Brain microvascular endothelial cell (primary cell): Measurements from ENCODE around the gene HS1BP3.

ENCODE experiments used
- DNase-seq: peaks from one replicate; pipeline ENCODE4 v3.0.0-alpha.2; 2020
- H3K27ac ChIP-seq: fragments of 250-450 bp; sonication (Bioruptor Pico); 2 replicates; pipeline ENCODE4 v1.5.1; 2020; ENCODE audit warnings: mild to moderate bottlenecking, moderate library complexity
- H3K27me3 ChIP-seq: fragments of 250-450 bp; sonication (Bioruptor Pico); replicated peaks from 2 replicates; pipeline ENCODE4 v1.5.1; 2020; ENCODE audit warnings: mild to moderate bottlenecking
- H3K36me3 ChIP-seq: fragments of 250-450 bp; sonication (Bioruptor Pico); replicated peaks from 2 replicates; pipeline ENCODE4 v1.5.1; 2020; ENCODE audit warnings: mild to moderate bottlenecking
- H3K4me3 ChIP-seq: 2 replicates; pipeline ENCODE4 v1.5.1; 2011; ENCODE audit warnings: low read depth, mild to moderate bottlenecking, control low read depth, low read length, moderate library complexity
- CTCF ChIP-seq: IDR thresholded peaks from 2 replicates; pipeline ENCODE4 v1.5.1; 2011; ENCODE audit warnings: low read depth, mild to moderate bottlenecking, moderate library complexity, low read length, control low read depth, inconsistent platforms; ENCODE audit errors: missing control alignments
- in situ Hi-C: cut with HindIII; loops from 2 replicates; pipeline ENCODE4 v1.10.0; 2017; ENCODE audit warnings: low sequenced_read_pairs, low pct_ligation_motif_present

The HS1BP3 gene

GRCh38 chr2:20618886-20619521, 31.9 kb downstream of the HS1BP3 start:
- Histone ChIP-seq H3K27ac (no peak overlapping the region), H3K4me3 (no peak overlapping the region), H3K27me3 (no peaks in the 10 kb centered on the region), H3K36me3 (no peaks in the 10 kb centered on the region)
- no peak for TF ChIP-seq CTCF
- no peak for DNase-seq
- in situ Hi-C loops: no loop called here

GRCh38 chr2:20618468-20618885, 32.4 kb downstream of the HS1BP3 start:
- H3K4me3 ChIP-seq: no peak overlapping the region
- no peak for DNase-seq
- TF ChIP-seq CTCF: no peak
- in situ Hi-C loops: no loop called here
- no peaks in the 10 kb centered on the region for H3K27me3 ChIP-seq
- no peaks in the 10 kb centered on the region for H3K36me3 ChIP-seq
- H3K27ac ChIP-seq: peak overlapping the region; percentile 71

GRCh38 chr2:20617892-20618467, 32.9 kb downstream of the HS1BP3 start:
- in situ Hi-C loops: no loop called here
- H3K4me3 ChIP-seq: no peak overlapping the region
- no peaks in the 10 kb centered on the region for H3K27me3 ChIP-seq
- peak; percentile 98 for DNase-seq
- peak; percentile 73 for TF ChIP-seq CTCF
- peak overlapping the region; percentile 71 for H3K27ac ChIP-seq
- H3K36me3 ChIP-seq: no peaks in the 10 kb centered on the region

GRCh38 chr2:20617081-20617575, 33.8 kb downstream of the HS1BP3 start:
- in situ Hi-C loops: no loop called here
- TF ChIP-seq CTCF: no peak
- no peak overlapping the region for H3K4me3 ChIP-seq
- DNase-seq: no peak
- H3K27ac ChIP-seq: peak overlapping the region; percentile 65
- no peaks in the 10 kb centered on the region for H3K27me3 ChIP-seq
- H3K36me3 ChIP-seq: no peaks in the 10 kb centered on the region

GRCh38 chr2:20616341-20616871, 34.5 kb downstream of the HS1BP3 start:
- Histone ChIP-seq H3K36me3 (no peaks in the 10 kb centered on the region), H3K4me3 (no peak overlapping the region), H3K27ac (no peak overlapping the region), H3K27me3 (no peaks in the 10 kb centered on the region)
- in situ Hi-C loops: no loop called here
- TF ChIP-seq CTCF: no peak
- DNase-seq: no peak
